Activated CD8-positive, alpha-beta T cell treated with anti-CD3 and anti-CD28 coated beads for 36 hours (primary cell): ENCODE data around the gene AFF2. TPM values are rescaled to one million over a fixed set of nuclear protein-coding genes. Genes with fewer than 3 reads are reported as not detected.

ENCODE experiments used
- ATAC-seq: fragments of 200-7000 bp; cut with Tn5 transposase; one replicate; pipeline ENCODE4 v1.10.0; 2021; ENCODE audit warnings: mild to moderate bottlenecking, moderate library complexity
- CTCF ChIA-PET: fragments of 350-600 bp; sonication (Branson Sonifier 250); formaldehyde crosslinking; loops from one replicate; lab custom pipeline; 2021; ENCODE audit warnings: antibody characterized with exemption; lab: Charles Lee
- POLR2A ChIA-PET: fragments of 350-600 bp; sonication (Branson Sonifier 250); formaldehyde crosslinking; loops from one replicate; lab custom pipeline; 2021; ENCODE audit warnings: antibody characterized with exemption; lab: Charles Lee
- DNase-seq: peaks from one replicate; pipeline ENCODE4 v3.0.0-alpha.2; 2020
- H3K27ac Mint-ChIP-seq: one replicate; pipeline ENCODE4 v1.8.0; 2021; ENCODE audit warnings: mild to moderate bottlenecking, mixed read lengths
- H3K27me3 Mint-ChIP-seq: one replicate; pipeline ENCODE4 v1.8.0; 2021; ENCODE audit warnings: mixed read lengths
- H3K36me3 Mint-ChIP-seq: one replicate; pipeline ENCODE4 v1.8.0; 2021; ENCODE audit warnings: low read depth, mixed read lengths
- H3K4me1 Mint-ChIP-seq: one replicate; pipeline ENCODE4 v1.8.0; 2021; ENCODE audit warnings: low read depth, mixed read lengths
- H3K4me3 Mint-ChIP-seq: one replicate; pipeline ENCODE4 v1.8.0; 2021; ENCODE audit warnings: mild to moderate bottlenecking, moderate library complexity, mixed read lengths
- H3K9me3 Mint-ChIP-seq: one replicate; pipeline ENCODE4 v1.8.0; 2021; ENCODE audit warnings: mixed read lengths
- intact Hi-C: fragments of 100-400 bp; cut with micrococcal nuclease; formaldehyde crosslinking; loops from one replicate; pipeline ENCODE4 v1.10.0; 2022
- total RNA-seq, 2 experiments: library from RNA; stranded (reverse); gene quantifications; one replicate each; pipeline ENCODE4 v1.2.3, GENCODE V29; 2021
- TF ChIP-seq, protein P1 (sequence below): fragments of 200-600 bp; IDR thresholded peaks from one replicate; pipeline ENCODE4 v1.8.0; 2022; ENCODE audit warnings: antibody characterized with exemption, mild to moderate bottlenecking

AFF2 gene
- total RNA-seq, 2 experiments from 2014 or later = 1.3 to 1.7 TPM

DNA sequence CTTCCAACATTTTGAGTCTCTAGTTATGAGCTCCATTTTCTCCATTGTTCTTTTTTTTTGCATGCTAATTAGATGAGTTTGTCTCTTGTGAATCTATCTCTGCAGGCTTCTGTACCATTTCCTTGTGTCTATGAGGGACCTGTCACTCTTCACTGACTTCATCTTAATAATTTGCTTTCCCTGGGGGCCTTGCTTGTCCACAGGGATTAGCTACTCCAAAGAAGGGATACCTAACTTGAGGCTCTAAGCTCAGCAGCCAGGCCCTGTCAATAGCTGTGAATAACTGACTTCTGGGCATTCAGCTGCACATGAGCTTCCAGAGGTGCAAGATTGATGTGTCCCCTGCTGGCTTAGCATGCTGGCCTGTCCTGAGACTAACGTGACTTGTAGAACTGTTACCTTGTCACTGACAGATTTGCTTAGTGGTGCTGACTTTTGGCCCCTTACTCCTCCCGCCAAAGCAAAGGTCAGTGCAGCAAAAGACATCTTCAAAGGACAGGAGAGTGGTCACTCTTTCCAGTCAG, 124.6 kb downstream of the AFF2 start:
- ATAC-seq = no peak
- H3K4me1 Mint-ChIP-seq = peaks cover under 1% of the 10 kb centered on the region
- no peak overlapping the region for H3K27ac Mint-ChIP-seq
- TF ChIP-seq, protein P1, sequence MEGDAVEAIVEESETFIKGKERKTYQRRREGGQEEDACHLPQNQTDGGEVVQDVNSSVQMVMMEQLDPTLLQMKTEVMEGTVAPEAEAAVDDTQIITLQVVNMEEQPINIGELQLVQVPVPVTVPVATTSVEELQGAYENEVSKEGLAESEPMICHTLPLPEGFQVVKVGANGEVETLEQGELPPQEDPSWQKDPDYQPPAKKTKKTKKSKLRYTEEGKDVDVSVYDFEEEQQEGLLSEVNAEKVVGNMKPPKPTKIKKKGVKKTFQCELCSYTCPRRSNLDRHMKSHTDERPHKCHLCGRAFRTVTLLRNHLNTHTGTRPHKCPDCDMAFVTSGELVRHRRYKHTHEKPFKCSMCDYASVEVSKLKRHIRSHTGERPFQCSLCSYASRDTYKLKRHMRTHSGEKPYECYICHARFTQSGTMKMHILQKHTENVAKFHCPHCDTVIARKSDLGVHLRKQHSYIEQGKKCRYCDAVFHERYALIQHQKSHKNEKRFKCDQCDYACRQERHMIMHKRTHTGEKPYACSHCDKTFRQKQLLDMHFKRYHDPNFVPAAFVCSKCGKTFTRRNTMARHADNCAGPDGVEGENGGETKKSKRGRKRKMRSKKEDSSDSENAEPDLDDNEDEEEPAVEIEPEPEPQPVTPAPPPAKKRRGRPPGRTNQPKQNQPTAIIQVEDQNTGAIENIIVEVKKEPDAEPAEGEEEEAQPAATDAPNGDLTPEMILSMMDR = no peak
- CTCF ChIA-PET = no interaction called here
- no peaks in the 10 kb centered on the region for H3K27me3 Mint-ChIP-seq
- H3K9me3 Mint-ChIP-seq = no peaks in the 10 kb centered on the region
- POLR2A ChIA-PET = no interaction called here
- no peak for DNase-seq
- intact Hi-C loops = no loop called here
- H3K36me3 Mint-ChIP-seq = no peaks in the 10 kb centered on the region
- no peak overlapping the region for H3K4me3 Mint-ChIP-seq

DNA sequence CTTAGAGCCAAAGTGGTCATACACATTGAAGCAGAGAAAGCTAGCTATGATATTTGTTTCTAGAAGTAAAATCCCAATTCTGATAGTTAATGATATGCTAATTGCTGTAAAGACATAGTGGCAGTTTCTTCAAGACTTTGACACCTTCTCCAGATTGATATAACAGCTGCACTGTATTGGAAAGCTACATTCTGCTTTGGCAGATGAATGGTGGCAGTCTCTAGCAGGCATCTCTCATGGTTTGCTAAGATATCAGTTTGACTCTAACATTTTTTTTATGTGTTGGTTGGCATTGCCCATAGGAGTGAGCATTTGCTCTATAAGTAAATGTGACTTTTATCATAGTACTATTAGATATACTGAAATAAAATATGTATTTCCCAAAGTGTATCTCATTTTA, 128.2 kb downstream of the AFF2 start:
- no peaks in the 10 kb centered on the region for H3K36me3 Mint-ChIP-seq
- intact Hi-C loops = no loop called here
- H3K27me3 Mint-ChIP-seq = no peaks in the 10 kb centered on the region
- CTCF ChIA-PET = no interaction called here
- ATAC-seq (no peak), DNase-seq (no peak)
- TF ChIP-seq, protein P1 = no peak
- H3K9me3 Mint-ChIP-seq = no peaks in the 10 kb centered on the region
- POLR2A ChIA-PET = no interaction called here
- no peak overlapping the region for H3K4me3 Mint-ChIP-seq
- H3K4me1 Mint-ChIP-seq = no peaks in the 10 kb centered on the region
- H3K27ac Mint-ChIP-seq = no peak overlapping the region

- Mint-ChIP-seq H3K9me3 (no peaks in the 10 kb centered on the region), H3K36me3 (no peaks in the 10 kb centered on the region), H3K4me1 (no peaks in the 10 kb centered on the region), H3K27me3 (no peaks in the 10 kb centered on the region), H3K27ac (no peak overlapping the region), H3K4me3 (no peak overlapping the region)
- POLR2A ChIA-PET = no interaction called here
- intact Hi-C loops = no loop called here
- CTCF ChIA-PET = no interaction called here
- TF ChIP-seq, protein P1 = no peak
- no peak for ATAC-seq
- DNase-seq = no peak
Measured at GRCh38 chrX:148629434-148629833, 129.0 kb downstream of the AFF2 start.

DNA sequence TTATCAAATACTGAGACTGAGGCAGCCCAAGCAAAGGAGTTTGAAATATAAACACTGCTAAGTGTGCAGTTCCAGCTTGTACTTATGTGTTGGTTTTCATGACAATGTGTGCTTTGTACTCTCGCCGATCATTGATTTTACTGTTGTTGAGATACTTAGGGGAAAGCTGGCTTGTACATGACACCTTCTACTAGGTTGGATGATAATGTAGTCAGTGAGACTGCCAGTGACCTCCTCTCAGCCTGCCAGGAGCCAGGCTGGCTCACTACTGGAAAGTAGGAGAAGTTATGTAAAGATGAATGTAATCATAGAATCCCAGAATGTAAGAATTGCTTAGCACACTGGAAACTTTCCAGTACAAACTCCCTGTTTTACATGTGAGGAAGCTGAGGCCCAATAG, 132.0 kb downstream of the AFF2 start:
- no peak for ATAC-seq
- Mint-ChIP-seq H3K9me3 (no peaks in the 10 kb centered on the region), H3K27me3 (no peaks in the 10 kb centered on the region), H3K27ac (no peak overlapping the region), H3K4me3 (no peak overlapping the region), H3K36me3 (no peaks in the 10 kb centered on the region), H3K4me1 (no peaks in the 10 kb centered on the region)
- TF ChIP-seq, protein P1 = no peak
- ChIA-PET POLR2A (no interaction called here), CTCF (no interaction called here)
- no peak for DNase-seq
- intact Hi-C loops = no loop called here

GRCh38 chrX:148633218-148633908, 132.9 kb downstream of the AFF2 start:
- ATAC-seq = no peak
- Mint-ChIP-seq H3K4me1 (no peaks in the 10 kb centered on the region), H3K9me3 (peaks cover 2% of the 10 kb centered on the region), H3K27ac (no peak overlapping the region), H3K4me3 (no peak overlapping the region), H3K36me3 (no peaks in the 10 kb centered on the region), H3K27me3 (no peaks in the 10 kb centered on the region)
- POLR2A ChIA-PET = no interaction called here
- CTCF ChIA-PET = no interaction called here
- intact Hi-C loops = no loop called here
- TF ChIP-seq, protein P1 = no peak
- no peak for DNase-seq
